PC-9 (cell line): ENCODE results near the gene PLA2G7. TPM values are rescaled to one million over a fixed set of nuclear protein-coding genes. Genes with fewer than 3 reads are reported as not detected.

Experiments
- BruUV-seq: library from RNA; stranded (reverse); fragments of 400-500 nt; replicated peaks from 2 replicates; lab custom pipeline; 2021; lab: Mats Ljungman, UMichigan
- CTCF ChIA-PET: fragments of 300-600 bp; sonication (Branson Sonifier 250); formaldehyde crosslinking; loops from one replicate; lab custom pipeline; 2022; ENCODE audit warnings: antibody characterized with exemption; lab: Charles Lee
- POLR2A ChIA-PET: fragments of 300-600 bp; sonication (Branson Sonifier 250); formaldehyde crosslinking; loops from one replicate; lab custom pipeline; 2022; ENCODE audit warnings: antibody characterized with exemption; ENCODE audit not compliant: unreplicated experiment; lab: Charles Lee
- DNase-seq, 2 experiments: peaks; one replicate each; pipeline versions ENCODE4 v3.0.0 to v3.0.0-alpha.2; 2015 to 2022; ENCODE audit warnings: mixed read lengths in 1 of 2
- H2AFZ ChIP-seq: fragments of 200-600 bp; sonication (generic); 2 replicates; pipeline ENCODE4 v1.8.1; 2017; ENCODE audit warnings: antibody characterized with exemption
- H3F3A ChIP-seq: fragments of 200-600 bp; sonication (generic); 2 replicates; pipeline ENCODE4 v1.8.1; 2017; ENCODE audit warnings: antibody characterized with exemption, mild to moderate bottlenecking, low read depth; ENCODE audit not compliant: insufficient read depth
- H3K27ac ChIP-seq: fragments of 200-600 bp; sonication (generic); 2 replicates; pipeline ENCODE4 v1.6.1; 2016; ENCODE audit warnings: mixed run types
- H3K27me3 ChIP-seq: fragments of 200-600 bp; sonication (generic); 2 replicates; pipeline ENCODE4 v1.6.1; 2016; ENCODE audit warnings: low read depth, mixed run types; ENCODE audit not compliant: insufficient read depth
- H3K36me3 ChIP-seq: fragments of 200-600 bp; sonication (generic); 2 replicates; pipeline ENCODE4 v1.6.1; 2016; ENCODE audit warnings: low read depth, mixed run types
- H3K4me1 ChIP-seq: fragments of 200-600 bp; sonication (generic); replicated peaks from 2 replicates; pipeline ENCODE4 v1.6.1; 2016; ENCODE audit warnings: mixed run types; ENCODE audit not compliant: insufficient read depth
- H3K4me2 ChIP-seq: fragments of 200-600 bp; sonication (generic); 2 replicates; pipeline ENCODE4 v1.6.1; 2017; ENCODE audit warnings: mixed run types
- H3K4me3 ChIP-seq: fragments of 200-600 bp; sonication (generic); 2 replicates; pipeline ENCODE4 v1.6.1; 2016; ENCODE audit warnings: mixed run types
- H3K79me2 ChIP-seq: fragments of 200-600 bp; sonication (generic); 2 replicates; pipeline ENCODE4 v1.6.1; 2017; ENCODE audit warnings: low read depth, mixed run types
- H3K9me2 ChIP-seq: fragments of 200-600 bp; sonication (generic); 2 replicates; pipeline ENCODE4 v1.8.1; 2017; ENCODE audit warnings: mild to moderate bottlenecking; ENCODE audit not compliant: insufficient read depth
- H3K9me3 ChIP-seq: fragments of 200-600 bp; sonication (generic); 2 replicates; pipeline ENCODE4 v1.8.1; 2016; ENCODE audit warnings: low read depth; ENCODE audit not compliant: insufficient read depth
- H4K20me1 ChIP-seq: fragments of 200-600 bp; sonication (generic); 2 replicates; pipeline ENCODE4 v1.8.1; 2017; ENCODE audit not compliant: insufficient read depth
- CTCF ChIP-seq: fragments of 200-600 bp; sonication (generic); conservative IDR thresholded peaks from 2 replicates; pipeline ENCODE4 v1.6.1; 2017; ENCODE audit warnings: mixed run types, antibody characterized with exemption, mild to moderate bottlenecking, moderate library complexity
- EZH2 ChIP-seq: fragments of 200-600 bp; sonication (generic); IDR thresholded peaks from 2 replicates; pipeline ENCODE4 v1.8.0; 2017; ENCODE audit warnings: antibody characterized with exemption, low read depth
- intact Hi-C: fragments of 100-400 bp; cut with micrococcal nuclease; formaldehyde crosslinking; loops from one replicate; pipeline ENCODE4 v1.10.0; 2022; ENCODE audit not compliant: unreplicated experiment
- total RNA-seq: library from RNA; stranded (reverse); gene quantifications from 2 replicates; pipeline ENCODE4 v1.2.3, GENCODE V29; 2021

The PLA2G7 gene
- total RNA-seq, 1 experiment from 2014 or later, result 0.98 TPM

- Histone ChIP-seq H3K4me1 (peaks cover 35% of the 10 kb centered on the region), H3K4me3 (no peak overlapping the region), H3K27ac (no peak overlapping the region), H3K79me2 (no peaks in the 10 kb centered on the region), H3K9me2 (no peaks in the 10 kb centered on the region), H2AFZ (no peak overlapping the region), H3K9me3 (no peaks in the 10 kb centered on the region), H3K27me3 (no peaks in the 10 kb centered on the region), H3F3A (peaks cover 20% of the 10 kb centered on the region; the same call in 1 of the 2 replicates), H3K36me3 (no peaks in the 10 kb centered on the region), H4K20me1 (no peaks in the 10 kb centered on the region), H3K4me2 (peak overlapping the region; percentile 14; the same call in 1 of the 2 replicates)
- POLR2A ChIA-PET, result no interaction called here
- BruUV-seq, result no TSS peak
- intact Hi-C loops, result no loop called here
- DNase-seq, result peak in 1 of 2 experiments; percentile 58
- TF ChIP-seq EZH2 (no peak), CTCF (no peak)
- CTCF ChIA-PET, result no interaction called here
Observed at GRCh38 chr6:46736906-46737305, 1.7 kb upstream of the PLA2G7 start.

GRCh38 chr6:46735720-46736031 lies 501 bp upstream of the PLA2G7 start:
- BruUV-seq, result no TSS peak
- DNase-seq, result no peak
- intact Hi-C loops, result no loop called here
- Histone ChIP-seq H3K9me3 (no peaks in the 10 kb centered on the region), H3F3A (peaks cover 20% of the 10 kb centered on the region; the same call in 1 of the 2 replicates), H3K79me2 (no peaks in the 10 kb centered on the region), H3K4me3 (peak overlapping the region; percentile 76), H3K27ac (no peak overlapping the region), H3K27me3 (no peaks in the 10 kb centered on the region), H3K9me2 (no peaks in the 10 kb centered on the region), H3K4me1 (peaks cover 35% of the 10 kb centered on the region), H3K36me3 (no peaks in the 10 kb centered on the region), H2AFZ (peak overlapping the region; percentile 92), H3K4me2 (peak overlapping the region; percentile 97), H4K20me1 (no peaks in the 10 kb centered on the region)
- ChIA-PET POLR2A (interaction anchor here (0.6 kb wide), 1 partner anchor 70 kb away, joined by 4 read pairs; no protein-coding TSS in a partner anchor), CTCF (interaction anchor here (0.6 kb wide), 1 partner anchor 51 kb away, joined by 6 read pairs; no protein-coding TSS in a partner anchor)
- no peak for TF ChIP-seq EZH2
- TF ChIP-seq CTCF, result no peak

- BruUV-seq, result no TSS peak
- peak in 1 of 2 experiments; percentile 47 for DNase-seq
- intact Hi-C loops, result no loop called here
- Histone ChIP-seq H3K27me3 (no peaks in the 10 kb centered on the region), H3K36me3 (no peaks in the 10 kb centered on the region), H3K27ac (no peak overlapping the region), H2AFZ (no peak overlapping the region), H3K4me3 (no peak overlapping the region), H3K79me2 (no peaks in the 10 kb centered on the region), H4K20me1 (no peaks in the 10 kb centered on the region), H3K4me1 (peaks cover 35% of the 10 kb centered on the region), H3K9me2 (no peaks in the 10 kb centered on the region), H3F3A (peaks cover 20% of the 10 kb centered on the region; the same call in 1 of the 2 replicates), H3K4me2 (no peak overlapping the region), H3K9me3 (no peaks in the 10 kb centered on the region)
- TF ChIP-seq CTCF, result no peak
- TF ChIP-seq EZH2, result no peak
- ChIA-PET POLR2A (no interaction called here), CTCF (no interaction called here)
Observed at GRCh38 chr6:46733341-46733801, 1.8 kb downstream of the PLA2G7 start.
